ENCODE data around the gene ZW10. TPM values are rescaled to one million over a fixed set of nuclear protein-coding genes. Genes with fewer than 3 reads are reported as not detected.
A peak's percentile ranks its signal among the peaks of the same experiment; 100 is the strongest.
"Not testable (repeated sequence)": the region's sequence is repeated elsewhere in the genome, so short reads cannot be mapped to it uniquely, and the experiment has no call there.

Gene ZW10
- total RNA-seq, 4 donors from 2014 or later: 17.3 to 24.3 (median 20.2) TPM

GRCh38 chr11:113802621-113803020, 29.1 kb upstream of the ZW10 start:
- intact Hi-C loops (cut with DNase I; ENCODE audit: low total_unique reads): no loop called here
- no peak overlapping the region for H3K4me3 ChIP-seq
- ATAC-seq: no peak
- H3K9me3 ChIP-seq: no peaks in the 10 kb centered on the region
- no peak overlapping the region for H3K27ac ChIP-seq
- DNase-seq: no peak
- peaks cover 0 to 94% of the 10 kb centered on the region in 2 donors for H3K36me3 ChIP-seq
- H3K4me1 ChIP-seq: no peaks in the 10 kb centered on the region
- TF ChIP-seq POLR2A (IDR thresholded peaks at IDR 0.05) (no peak), CTCF (IDR thresholded peaks at IDR 0.05 in 4 of 5, conservative IDR thresholded peaks at IDR 0.05 in 1 of 5) (no peak)
- in situ Hi-C loops (cut with MboI; ENCODE audit: low sequenced_read_pairs in 4 of 4): no loop called here
- H3K27me3 ChIP-seq: no peaks in the 10 kb centered on the region

- DNase-seq: no peak
- TF ChIP-seq CTCF (IDR thresholded peaks at IDR 0.05 in 4 of 5, conservative IDR thresholded peaks at IDR 0.05 in 1 of 5) (peak; percentile 57 to 75 (median 65)), POLR2A (IDR thresholded peaks at IDR 0.05) (no peak)
- Histone ChIP-seq H3K4me3 (no peak overlapping the region), H3K27ac (peak overlapping the region in 2 of 4 donors; percentile 21 to 48), H3K9me3 (no peaks in the 10 kb centered on the region), H3K4me1 (peaks cover 0 to 5% of the 10 kb centered on the region in 2 donors), H3K36me3 (peaks cover 0 to 43% of the 10 kb centered on the region in 2 donors), H3K27me3 (no peaks in the 10 kb centered on the region)
- intact Hi-C loops (cut with DNase I; ENCODE audit: low total_unique reads): loop anchor here (1.0 to 5.0 kb wide), 3 partner anchors 18 to 491 kb away; partner anchors contain the start of gene CLDN25
- in situ Hi-C loops (cut with MboI; ENCODE audit: low sequenced_read_pairs in 4 of 4): loop anchor here in 1 of 4 donors (10.0 kb wide), 1 partner anchor 482 kb away; the partner anchor contains the start of gene TTC12
- ATAC-seq: peak; percentile 96 to 99
Measured at GRCh38 chr11:113796663-113797259, 23.3 kb upstream of the ZW10 start.

- in situ Hi-C loops (cut with MboI; ENCODE audit: low sequenced_read_pairs in 4 of 4): loop anchor here in 2 of 4 donors (10.0 kb wide), 2 partner anchors 475 to 485 kb away; partner anchors contain the start of gene TTC12 (in 1 of the 2)
- DNase-seq (no peak), ATAC-seq (no peak)
- Histone ChIP-seq H3K4me1 (no peaks in the 10 kb centered on the region), H3K4me3 (no peak overlapping the region), H3K27me3 (no peaks in the 10 kb centered on the region), H3K27ac (no peak overlapping the region), H3K9me3 (no peaks in the 10 kb centered on the region), H3K36me3 (no peaks in the 10 kb centered on the region)
- TF ChIP-seq CTCF (IDR thresholded peaks at IDR 0.05 in 4 of 5, conservative IDR thresholded peaks at IDR 0.05 in 1 of 5) (no peak), POLR2A (IDR thresholded peaks at IDR 0.05) (no peak)
- intact Hi-C loops (cut with DNase I; ENCODE audit: low total_unique reads): no loop called here
Measured at GRCh38 chr11:113789675-113790320, 16.3 kb upstream of the ZW10 start.

- intact Hi-C loops (cut with DNase I; ENCODE audit: low total_unique reads); H3K4me1 ChIP-seq; H3K27me3 ChIP-seq; DNase-seq; H3K27ac ChIP-seq; H3K9me3 ChIP-seq; ATAC-seq; H3K36me3 ChIP-seq; H3K4me3 ChIP-seq: not testable (repeated sequence)
- in situ Hi-C loops (cut with MboI; ENCODE audit: low sequenced_read_pairs in 4 of 4): loop anchor here in 1 of 4 donors (10.0 kb wide), 1 partner anchor 484 kb away; no protein-coding TSS in a partner anchor
Measured at GRCh38 chr11:113789016-113789415, 15.5 kb upstream of the ZW10 start.

- Histone ChIP-seq H3K27ac (no peak overlapping the region), H3K9me3 (no peaks in the 10 kb centered on the region), H3K36me3 (no peaks in the 10 kb centered on the region), H3K4me1 (peaks cover 8% of the 10 kb centered on the region in 2 donors), H3K4me3 (no peak overlapping the region), H3K27me3 (no peaks in the 10 kb centered on the region)
- in situ Hi-C loops (cut with MboI; ENCODE audit: low sequenced_read_pairs in 4 of 4): loop anchor here in 1 of 4 donors (10.0 kb wide), 1 partner anchor 477 kb away; no protein-coding TSS in a partner anchor
- DNase-seq (no peak), ATAC-seq (no peak)
- no peak for TF ChIP-seq CTCF (IDR thresholded peaks at IDR 0.05 in 4 of 5, conservative IDR thresholded peaks at IDR 0.05 in 1 of 5)
- no peak for TF ChIP-seq POLR2A (IDR thresholded peaks at IDR 0.05)
- intact Hi-C loops (cut with DNase I; ENCODE audit: low total_unique reads): no loop called here
Measured at GRCh38 chr11:113782134-113782533, 8.6 kb upstream of the ZW10 start.
